A549 treated with AZD9567 at 1 μM for 4 hours (cell line): ENCODE results near the gene OR2L2. TPM values are rescaled to one million over a fixed set of nuclear protein-coding genes. Genes with fewer than 3 reads are reported as not detected.

Source experiments
- total RNA-seq: library from RNA; stranded (reverse); fragments of 200-300 nt; extraction: Qiagen RNA extraction; gene quantifications from 5 replicates; pipeline ENCODE4 v1.2.3, GENCODE V29; 2022; ENCODE audit not compliant: insufficient read depth

The OR2L2 gene
- not detected in 5 replicates for total RNA-seq

GRCh38 chr1:248029770-248030169, at the start of gene OR2L2:
Gene OR2L2, plus strand, starts transcription at chr1:248030070. Its CDS starts 8,198 bp downstream, at chr1:248038268.

GRCh38 chr1:248013229-248013710, 16.6 kb upstream of the OR2L2 start, which contains the start of gene OR2L5:
Gene OR2L5, plus strand, starts transcription at chr1:248013660. Its CDS starts 8,288 bp downstream, at chr1:248021948.

DNA sequence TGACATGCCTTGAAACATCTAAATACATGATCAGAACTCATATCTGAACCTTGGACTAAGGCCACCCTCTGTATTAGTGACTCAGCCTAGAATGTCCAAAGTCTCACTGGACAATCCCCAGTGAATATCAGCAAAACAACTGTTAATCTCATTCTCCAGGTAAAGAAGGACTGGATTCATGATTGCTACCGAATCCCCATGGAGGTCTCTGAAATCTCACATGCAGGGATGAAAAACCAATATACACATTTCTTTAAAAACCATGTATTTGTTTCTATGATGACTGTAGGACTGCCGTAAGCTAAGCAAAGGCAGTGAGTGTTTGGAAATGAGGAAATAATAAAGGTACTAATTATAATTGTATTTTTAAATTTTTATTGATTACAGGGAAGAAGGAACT, 16.7 kb downstream of the OR2L2 start, which contains the start of gene OR2L3:
TSS of gene OR2L3 (plus strand) at position 301 of the 400 bp plus-strand sequence. CDS start 13,846 bp downstream, outside the sequence.

Other genes starting within 250 kb of the OR2L2 start
- gene OR14A16, start 206.0 kb upstream of the OR2L2 start, total RNA-seq, result not detected in 5 replicates
- not detected in 5 replicates for gene OR11L1, start 188.2 kb upstream of the OR2L2 start, total RNA-seq
- gene TRIM58, start 172.9 kb upstream of the OR2L2 start, total RNA-seq, result not detected in 5 replicates
- not detected in 5 replicates for gene OR2W3, start 134.5 kb upstream of the OR2L2 start, total RNA-seq
- gene OR2T8, start 109.8 kb upstream of the OR2L2 start, total RNA-seq, result not detected in 5 replicates
- gene OR2AJ1, start 105.2 kb upstream of the OR2L2 start, total RNA-seq, result not detected in 5 replicates
- gene OR2L8, start 81.2 kb upstream of the OR2L2 start, total RNA-seq, result not detected in 5 replicates
- not detected in 5 replicates for gene OR2AK2, start 64.8 kb upstream of the OR2L2 start, total RNA-seq
- not detected in 5 replicates for gene OR2L5, start 16.4 kb upstream of the OR2L2 start, total RNA-seq
- not detected in 5 replicates for gene OR2L3, start 16.8 kb downstream of the OR2L2 start, total RNA-seq
- not detected in 5 replicates for gene OR2L13, start 65.1 kb downstream of the OR2L2 start, total RNA-seq
- not detected in 5 replicates for gene OR2M5, start 115.1 kb downstream of the OR2L2 start, total RNA-seq
- not detected in 5 replicates for gene OR2M2, start 144.8 kb downstream of the OR2L2 start, total RNA-seq
- gene OR2M3, start 167.2 kb downstream of the OR2L2 start, total RNA-seq, result not detected in 5 replicates
- gene OR2M4, start 201.3 kb downstream of the OR2L2 start, total RNA-seq, result not detected in 5 replicates
- not detected in 5 replicates for gene OR2T33, start 247.9 kb downstream of the OR2L2 start, total RNA-seq